KOPT-K1 (cell line): ENCODE measurements around the gene ERG28.
"Not testable (repeated sequence)": the region's sequence is repeated elsewhere in the genome, so short reads cannot be mapped to it uniquely, and the experiment has no call there.

Source experiments
- H3K27ac ChIP-seq: fragments of 200-600 bp; sonication (generic); 2 replicates; pipeline ENCODE4 v1.5.1; 2016; ENCODE audit warnings: antibody characterized with exemption, mild to moderate bottlenecking, low read depth, low read length; ENCODE audit not compliant: poor library complexity, severe bottlenecking
- H3K36me3 ChIP-seq: fragments of 200-600 bp; sonication (generic); 2 replicates; pipeline ENCODE4 v1.5.1; 2017; ENCODE audit warnings: antibody characterized with exemption, mild to moderate bottlenecking, low read length, moderate library complexity; ENCODE audit not compliant: insufficient read depth
- H3K9me3 ChIP-seq: fragments of 200-600 bp; sonication (generic); 2 replicates; pipeline ENCODE4 v1.5.1; 2017; ENCODE audit warnings: antibody characterized with exemption, low read length, mild to moderate bottlenecking; ENCODE audit not compliant: insufficient read depth, poor library complexity, severe bottlenecking

Gene ERG28

GRCh38 chr14:75625034-75625433, 35.6 kb downstream of the ERG28 start:
- Histone ChIP-seq H3K27ac (no peak overlapping the region), H3K9me3 (no peaks in the 10 kb centered on the region), H3K36me3 (no peaks in the 10 kb centered on the region)

GRCh38 chr14:75619548-75619947, 41.1 kb downstream of the ERG28 start:
- H3K36me3 ChIP-seq: no peaks in the 10 kb centered on the region
- H3K27ac ChIP-seq: no peak overlapping the region
- H3K9me3 ChIP-seq: no peaks in the 10 kb centered on the region

- H3K36me3 ChIP-seq: no peaks in the 10 kb centered on the region
- no peaks in the 10 kb centered on the region for H3K9me3 ChIP-seq
- no peak overlapping the region for H3K27ac ChIP-seq
These were observed 45.5 kb downstream of the ERG28 start for GRCh38 chr14:75615200-75615599.

GRCh38 chr14:75614179-75614578, 46.5 kb downstream of the ERG28 start:
- H3K27ac ChIP-seq: no peak overlapping the region
- H3K36me3 ChIP-seq: no peaks in the 10 kb centered on the region
- H3K9me3 ChIP-seq: no peaks in the 10 kb centered on the region

- no peak overlapping the region for H3K27ac ChIP-seq
- no peaks in the 10 kb centered on the region for H3K36me3 ChIP-seq
- no peaks in the 10 kb centered on the region for H3K9me3 ChIP-seq
These were observed 48.5 kb downstream of the ERG28 start for GRCh38 chr14:75612157-75612556.

- no peaks in the 10 kb centered on the region for H3K9me3 ChIP-seq
- no peaks in the 10 kb centered on the region for H3K36me3 ChIP-seq
- no peak overlapping the region for H3K27ac ChIP-seq
These were observed 49.8 kb downstream of the ERG28 start for GRCh38 chr14:75610834-75611233.

GRCh38 chr14:75609606-75610475, 50.8 kb downstream of the ERG28 start:
- H3K36me3 ChIP-seq: no peaks in the 10 kb centered on the region
- H3K27ac ChIP-seq: no peak overlapping the region
- no peaks in the 10 kb centered on the region for H3K9me3 ChIP-seq

GRCh38 chr14:75609116-75609515, 51.6 kb downstream of the ERG28 start:
- no peaks in the 10 kb centered on the region for H3K9me3 ChIP-seq
- H3K36me3 ChIP-seq: no peaks in the 10 kb centered on the region
- no peak overlapping the region for H3K27ac ChIP-seq

GRCh38 chr14:75607842-75608640, 52.6 kb downstream of the ERG28 start:
- no peak overlapping the region for H3K27ac ChIP-seq
- H3K9me3 ChIP-seq: no peaks in the 10 kb centered on the region
- no peaks in the 10 kb centered on the region for H3K36me3 ChIP-seq

GRCh38 chr14:75607044-75607443, 53.6 kb downstream of the ERG28 start:
- H3K9me3 ChIP-seq: no peaks in the 10 kb centered on the region
- no peak overlapping the region for H3K27ac ChIP-seq
- no peaks in the 10 kb centered on the region for H3K36me3 ChIP-seq

GRCh38 chr14:75605916-75606315, 54.8 kb downstream of the ERG28 start:
- H3K9me3 ChIP-seq: no peaks in the 10 kb centered on the region
- no peak overlapping the region for H3K27ac ChIP-seq
- no peaks in the 10 kb centered on the region for H3K36me3 ChIP-seq

GRCh38 chr14:75604979-75605851, 55.5 kb downstream of the ERG28 start:
- H3K27ac ChIP-seq: no peak overlapping the region
- H3K36me3 ChIP-seq: no peaks in the 10 kb centered on the region
- H3K9me3 ChIP-seq: no peaks in the 10 kb centered on the region

GRCh38 chr14:75602503-75602902, 58.2 kb downstream of the ERG28 start:
- Histone ChIP-seq H3K36me3 (no peaks in the 10 kb centered on the region), H3K27ac (no peak overlapping the region)

GRCh38 chr14:75601061-75601460, 59.6 kb downstream of the ERG28 start:
- H3K27ac ChIP-seq, H3K9me3 ChIP-seq, H3K36me3 ChIP-seq: not testable (repeated sequence)

More at GRCh38 chr14:75602503-75602902, 58.2 kb downstream of the ERG28 start:
- no peaks in the 10 kb centered on the region for H3K9me3 ChIP-seq

GRCh38 chr14:75600100-75600499, 60.6 kb downstream of the ERG28 start:
- H3K36me3 ChIP-seq, H3K9me3 ChIP-seq, H3K27ac ChIP-seq: not testable (repeated sequence)
